Stimulated activated CD4-positive, alpha-beta T cell treated with anti-CD3 and anti-CD28 coated beads, Interleukin-12 subunit alpha, Interleukin-12 subunit beta, amount 100 ng/mL, for 48 hours (primary cell): ENCODE results near the gene PYGO1.
A peak's percentile ranks its signal among the peaks of the same experiment; 100 is the strongest.
"Not testable (repeated sequence)": the region's sequence is repeated elsewhere in the genome, so short reads cannot be mapped to it uniquely, and the experiment has no call there.

Experiments used
- DNase-seq, 3 donors: peaks; one replicate each; pipeline ENCODE4 v3.0.0-alpha.2; 2020; ENCODE audit warnings: low read depth in 2 of 3, low spot score in 1 of 3

The PYGO1 gene

DNA sequence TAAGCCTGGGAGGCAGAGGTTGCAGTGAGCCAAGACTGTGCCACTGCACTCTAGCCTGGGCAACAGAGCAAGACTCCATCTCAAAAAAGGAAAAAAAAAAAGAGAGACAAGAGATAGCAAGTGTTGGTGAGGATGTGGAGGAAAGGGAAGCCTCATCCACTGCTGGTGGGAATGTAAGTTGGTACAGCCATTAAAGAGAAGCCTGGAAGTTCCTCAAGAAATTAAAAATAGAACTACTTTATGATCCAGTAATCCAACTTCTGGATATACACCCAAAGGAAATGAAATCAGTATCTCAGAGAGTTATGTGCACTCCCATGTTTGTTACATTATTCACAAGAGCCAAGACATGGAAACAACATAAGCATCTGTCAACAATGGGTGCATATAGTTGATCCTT lies 14.9 kb downstream of the PYGO1 start:
- DNase-seq, result no peak

- DNase-seq, result no peak
These were observed 23.6 kb downstream of the PYGO1 start for GRCh38 chr15:55564347-55565145.

- DNase-seq, result no peak
These were observed 25.5 kb downstream of the PYGO1 start for GRCh38 chr15:55562601-55563000.

DNA sequence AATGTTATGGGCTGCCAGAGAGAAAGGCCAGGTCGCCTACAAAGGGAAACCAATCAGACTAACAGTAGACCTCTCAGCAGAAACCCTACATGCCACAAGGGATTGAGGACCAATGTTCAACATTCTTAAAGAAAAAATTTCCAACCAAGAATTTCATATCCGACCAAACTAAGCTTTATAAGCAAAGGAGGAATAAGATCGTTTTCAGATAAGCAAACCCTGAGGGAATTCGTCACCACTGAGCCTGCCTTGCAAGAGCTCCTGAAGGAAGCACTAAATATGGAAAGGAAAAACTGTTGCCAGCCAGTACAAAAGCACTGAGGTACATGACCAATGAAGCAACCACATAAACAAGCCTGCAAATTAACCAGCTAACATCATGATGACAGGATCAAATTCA lies 33.1 kb downstream of the PYGO1 start:
- no peak for DNase-seq

DNA sequence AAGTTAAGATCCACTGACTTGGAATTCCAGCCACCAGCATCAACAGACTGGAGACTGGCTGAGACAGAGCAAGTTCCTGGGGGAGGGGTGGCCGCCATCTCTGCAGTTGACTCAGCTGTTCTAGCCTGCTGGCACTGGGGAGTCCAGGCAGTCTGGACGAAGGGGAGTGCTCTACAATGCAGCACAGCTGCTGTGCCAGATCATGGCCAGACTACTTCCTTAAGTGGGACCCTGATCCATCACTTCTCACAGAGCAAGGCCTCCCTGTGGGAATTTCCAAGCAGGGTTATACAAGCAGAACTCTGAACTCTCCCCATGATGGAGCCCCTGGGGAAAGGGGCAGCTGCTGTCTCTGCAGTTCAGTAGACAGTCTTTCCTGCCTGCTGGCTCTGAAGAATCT lies 35.2 kb downstream of the PYGO1 start:
- no peak for DNase-seq

DNA sequence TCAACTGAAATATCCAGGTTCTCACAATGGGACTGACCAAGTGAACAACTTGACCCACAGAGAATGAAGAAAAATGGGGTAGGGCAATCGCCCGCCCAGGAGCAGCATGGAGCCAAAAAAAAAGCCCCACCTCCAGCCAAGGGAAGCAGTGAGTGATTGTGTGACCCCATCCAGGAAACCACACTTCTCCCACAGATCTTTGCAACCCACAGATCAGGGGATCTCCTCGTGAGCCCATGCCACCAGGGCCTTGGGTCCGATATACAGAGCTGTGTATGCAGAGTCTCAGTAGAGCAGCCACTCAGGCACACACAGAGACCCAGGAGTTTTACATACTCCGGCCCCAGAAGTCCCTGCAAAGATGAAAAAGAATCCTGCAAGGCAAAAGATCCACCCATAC lies 35.7 kb downstream of the PYGO1 start:
- no peak for DNase-seq

DNA sequence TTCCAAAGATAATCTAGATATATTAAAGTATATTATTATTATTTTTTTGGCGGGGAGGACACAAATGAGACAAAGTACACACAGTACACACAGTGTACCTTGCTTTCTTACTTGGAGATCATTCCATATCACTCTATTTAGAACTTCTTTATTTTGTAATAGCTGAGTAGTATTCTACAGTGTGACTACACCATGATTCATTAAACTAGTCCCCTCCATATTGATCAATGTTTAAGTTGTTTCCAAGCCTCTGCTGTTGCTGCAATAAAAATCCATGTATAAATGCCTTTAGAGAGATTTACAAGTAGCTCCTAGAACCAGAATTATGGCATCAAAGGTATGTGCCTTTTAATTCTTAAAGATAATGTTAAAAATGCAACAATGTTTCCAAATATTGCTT lies 38.8 kb downstream of the PYGO1 start:
- no peak for DNase-seq

- DNase-seq, result no peak
These were observed 41.4 kb downstream of the PYGO1 start for GRCh38 chr15:55546718-55547117.

DNA sequence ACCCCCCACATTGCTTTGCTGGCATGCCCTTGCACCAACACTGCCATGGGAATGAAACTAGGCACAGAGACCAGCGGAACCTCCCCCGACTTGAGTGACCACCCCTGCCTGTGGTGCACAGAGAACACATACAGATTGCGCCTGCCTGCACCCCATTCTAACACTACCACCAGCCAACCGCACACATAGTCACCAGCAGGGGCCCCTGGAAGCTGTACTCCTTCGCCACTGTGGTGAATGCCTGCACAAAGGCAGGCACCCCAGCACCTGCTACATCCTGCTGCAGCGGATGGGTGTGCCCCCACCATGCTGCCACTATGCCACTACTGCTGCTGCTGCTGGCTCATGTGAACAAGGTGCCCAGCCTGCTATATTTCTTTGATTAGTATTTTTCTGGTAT lies 52.7 kb downstream of the PYGO1 start:
- no peak for DNase-seq

DNA sequence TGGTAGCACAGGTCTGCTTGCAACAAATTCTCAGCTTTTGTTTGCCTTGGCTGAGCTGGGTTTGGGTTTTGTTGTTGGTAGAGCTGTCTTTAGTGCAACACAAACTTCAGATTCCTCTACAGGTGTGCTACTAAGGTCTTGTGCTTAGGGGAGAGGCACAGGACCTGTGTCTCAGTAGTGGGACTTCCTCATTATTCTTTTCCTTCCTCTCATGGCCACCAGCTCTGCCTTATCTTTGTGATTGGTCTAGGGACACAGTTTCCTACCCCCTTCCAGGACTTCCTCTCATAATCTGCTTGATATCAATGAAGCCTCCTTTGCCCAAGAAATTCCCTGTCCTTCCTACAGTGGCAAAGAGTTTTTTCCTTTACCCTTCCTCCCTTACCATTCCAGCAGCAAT lies 55.2 kb downstream of the PYGO1 start:
- no peak for DNase-seq

DNA sequence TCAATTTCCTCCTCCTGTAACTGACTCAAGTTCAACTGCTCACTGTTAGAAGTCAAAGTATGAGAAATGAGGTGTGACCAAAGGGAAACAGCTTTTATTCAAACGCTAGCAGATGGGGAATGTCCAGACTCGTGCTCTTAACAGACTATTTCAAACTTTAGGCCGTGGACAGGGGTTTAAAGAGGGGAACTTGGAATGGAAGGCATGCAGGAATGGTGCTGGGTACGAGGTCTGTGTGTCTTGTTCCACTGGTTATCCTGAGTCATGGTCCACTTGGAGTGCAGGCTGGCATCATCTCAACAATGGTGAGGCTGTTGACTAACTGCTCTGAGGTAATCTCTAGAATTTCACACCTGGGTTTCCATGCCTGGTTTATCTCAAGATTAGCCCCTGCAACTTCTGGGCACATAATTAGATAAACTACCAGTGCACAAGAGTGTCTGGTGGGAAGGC lies 57.3 kb downstream of the PYGO1 start:
- DNase-seq, result no peak

- no peak for DNase-seq
These were observed 59.3 kb downstream of the PYGO1 start for GRCh38 chr15:55528812-55529211.

- no peak for DNase-seq
These were observed 61.0 kb downstream of the PYGO1 start for GRCh38 chr15:55527150-55527549.

GRCh38 chr15:55526559-55527036 lies 61.5 kb downstream of the PYGO1 start:
- peak in 1 of 3 donors; percentile 4 for DNase-seq

DNA sequence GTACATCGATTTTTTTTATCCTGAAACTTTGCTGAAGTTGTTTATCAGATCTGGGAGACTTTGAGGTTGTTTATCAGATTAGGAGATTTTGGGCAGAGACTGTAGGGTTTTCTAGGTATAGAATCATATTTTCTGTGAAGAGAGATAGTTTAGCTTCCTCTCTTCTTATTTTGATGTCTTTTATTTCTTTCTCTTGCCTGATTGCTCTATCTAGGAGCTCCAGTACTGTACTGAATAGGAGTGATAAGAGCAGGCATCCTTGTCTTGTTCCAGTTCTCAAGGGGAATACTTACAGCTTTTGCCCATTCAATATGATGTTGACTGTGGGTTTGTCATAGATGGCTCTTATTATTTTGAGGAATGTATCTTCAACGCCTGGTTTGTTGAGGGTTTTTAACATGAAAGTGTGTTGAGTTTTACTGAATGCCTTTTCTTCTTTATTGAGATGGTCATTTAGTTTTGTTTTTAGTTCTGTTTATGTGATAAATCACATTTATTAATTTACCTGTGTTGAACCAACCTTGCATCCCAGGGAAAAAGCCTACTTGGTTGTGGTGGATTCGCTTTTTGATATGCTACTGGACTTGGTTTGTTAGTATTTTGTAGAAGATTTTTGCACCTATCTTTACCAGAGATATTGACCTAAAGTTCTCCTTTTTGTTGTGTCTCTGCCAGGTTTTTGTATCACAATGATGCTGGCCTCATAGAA lies 65.2 kb downstream of the PYGO1 start:
- DNase-seq, result no peak

DNA sequence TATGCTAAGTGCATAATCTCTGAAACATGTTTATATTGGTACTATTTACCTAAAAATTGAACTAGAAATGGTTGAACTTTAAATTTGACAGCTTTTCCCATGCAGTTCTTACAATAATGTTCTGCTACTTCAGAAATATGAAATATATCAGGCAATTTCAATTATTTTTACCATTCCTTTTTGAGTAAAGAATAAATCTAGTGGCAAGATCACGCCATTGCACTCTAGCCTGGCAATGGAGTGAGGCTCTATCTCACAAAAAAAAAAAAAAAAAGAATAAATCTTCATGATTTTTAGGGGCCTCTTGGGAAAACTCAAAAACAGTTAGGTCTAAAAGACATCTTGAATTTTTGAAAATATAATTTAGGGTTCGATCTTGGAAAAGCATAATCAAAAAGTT lies 69.5 kb downstream of the PYGO1 start:
- no peak for DNase-seq

DNA sequence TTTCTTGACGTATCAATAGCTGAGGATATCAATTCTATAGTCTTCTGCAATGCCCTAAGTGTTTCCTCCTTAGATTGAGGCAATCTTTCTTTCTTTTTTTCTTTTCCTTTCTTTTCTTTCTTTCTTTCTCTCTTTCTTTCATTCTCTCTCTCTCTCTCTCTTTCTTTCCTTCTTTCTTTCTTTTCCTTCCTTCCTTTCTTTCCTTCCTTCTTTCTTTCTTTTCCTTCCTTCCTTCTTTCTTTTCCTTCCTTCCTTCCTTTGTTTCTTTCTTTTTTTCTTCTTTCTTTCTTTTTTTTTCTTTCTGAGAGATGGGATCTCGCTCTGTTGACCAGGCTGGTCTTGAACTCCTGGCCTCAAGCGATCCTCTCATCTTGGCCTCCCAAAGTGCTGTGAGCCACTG lies 70.1 kb downstream of the PYGO1 start:
- DNase-seq, result no peak

GRCh38 chr15:55515991-55516776 lies 72.0 kb downstream of the PYGO1 start:
- no peak for DNase-seq

GRCh38 chr15:55515491-55515890 lies 72.7 kb downstream of the PYGO1 start:
- DNase-seq, result no peak

- DNase-seq, result no peak
These were observed 73.7 kb downstream of the PYGO1 start for GRCh38 chr15:55514414-55514850.

DNA sequence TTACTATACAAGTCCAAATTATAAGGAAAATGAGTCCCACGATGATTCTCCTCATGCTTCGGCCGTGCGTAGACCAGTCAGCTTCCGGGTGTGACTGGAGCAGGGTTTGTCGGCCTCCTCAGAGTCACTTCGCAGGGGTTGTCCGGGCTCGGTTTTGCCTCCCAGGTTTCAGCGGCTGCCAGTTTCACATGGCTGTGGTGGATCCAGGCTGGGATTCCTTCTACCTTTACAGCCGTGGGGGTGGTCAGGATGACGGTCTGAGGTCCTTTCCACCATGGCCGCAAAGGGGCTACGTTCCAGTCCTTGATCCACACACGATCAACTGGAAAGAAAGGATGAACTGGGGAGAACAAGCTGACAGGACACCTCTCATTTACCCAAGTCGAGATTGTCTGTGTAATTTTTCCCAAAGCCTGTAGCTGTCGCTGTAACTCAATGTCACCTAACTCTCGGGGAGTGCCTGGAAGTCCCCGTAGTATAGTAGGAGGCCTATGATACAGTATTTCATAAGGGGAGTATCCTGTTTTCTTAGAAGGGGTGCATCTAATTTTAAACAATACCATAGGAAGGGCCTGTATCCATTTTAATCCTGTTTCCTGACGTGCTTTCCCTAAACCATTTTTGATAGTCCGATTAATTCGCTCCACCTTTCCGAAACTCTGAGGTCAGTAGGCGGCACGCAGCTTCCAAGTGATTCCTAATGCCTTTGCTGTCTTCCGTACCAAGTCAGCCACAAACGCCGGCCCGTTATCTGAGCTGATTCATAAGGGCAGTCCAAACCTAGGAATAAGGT lies 74.3 kb downstream of the PYGO1 start:
- not testable (repeated sequence) for DNase-seq
